GM18517 (cell line): ENCODE data around the gene FN3KRP.

ENCODE experiments used
- ATAC-seq: cut with Tn5 transposase; IDR thresholded peaks from one replicate; pipeline ENCODE4 v1.9.1; 2021; ENCODE audit warnings: mild to moderate bottlenecking, moderate library complexity; ENCODE audit not compliant: unreplicated experiment

The FN3KRP gene

DNA sequence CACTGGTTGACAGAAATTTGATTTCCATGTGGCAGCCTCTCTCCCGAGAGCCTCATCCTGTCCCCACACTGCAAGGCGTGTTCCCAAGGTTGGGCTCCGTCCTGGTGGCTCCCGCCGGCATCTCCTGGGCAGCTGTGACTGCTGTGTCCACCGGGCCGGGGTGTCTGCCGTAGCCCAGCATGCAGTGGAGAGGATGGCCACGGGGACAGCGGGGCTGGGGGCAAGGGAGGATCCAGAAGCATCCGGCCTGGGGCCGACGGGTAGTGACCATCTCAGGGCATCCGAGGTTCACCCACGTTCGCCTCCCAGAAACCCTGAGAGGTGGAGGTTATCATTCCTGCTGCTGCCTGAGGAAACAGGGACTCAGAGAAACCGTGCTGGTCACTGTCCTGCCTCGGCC, 10.8 kb upstream of the FN3KRP start:
- no peak for ATAC-seq

DNA sequence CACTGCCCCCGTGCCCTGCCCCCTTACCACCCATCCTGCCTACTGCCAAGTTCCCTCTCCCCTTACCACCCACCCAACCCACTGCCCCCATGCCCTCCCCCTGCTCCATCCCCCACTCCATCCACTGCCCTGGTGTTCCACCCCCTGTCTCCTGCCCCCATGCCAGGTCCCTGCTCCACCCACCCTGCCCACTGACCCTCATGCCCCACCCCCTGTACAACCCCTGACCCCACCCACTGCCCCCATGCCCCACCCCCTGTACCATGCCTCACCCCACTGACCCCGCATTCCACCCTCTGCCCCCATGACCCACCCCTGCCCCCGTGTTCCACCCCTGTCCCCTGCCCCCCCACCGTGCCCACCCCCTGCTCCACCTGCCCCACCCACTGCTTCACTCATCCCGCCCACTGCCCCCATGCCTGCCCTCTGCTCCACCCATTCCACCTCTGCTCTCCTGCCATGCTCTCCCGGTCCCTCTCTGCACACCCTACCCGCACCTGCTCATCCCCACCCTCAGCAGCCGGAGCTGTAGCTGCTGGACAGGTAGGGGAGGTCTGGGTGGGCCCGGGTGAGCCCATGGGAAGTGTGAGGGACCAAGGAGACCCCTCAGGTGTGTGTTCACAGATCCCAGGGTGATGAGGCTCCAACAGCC, 7.4 kb upstream of the FN3KRP start:
- ATAC-seq = no peak

DNA sequence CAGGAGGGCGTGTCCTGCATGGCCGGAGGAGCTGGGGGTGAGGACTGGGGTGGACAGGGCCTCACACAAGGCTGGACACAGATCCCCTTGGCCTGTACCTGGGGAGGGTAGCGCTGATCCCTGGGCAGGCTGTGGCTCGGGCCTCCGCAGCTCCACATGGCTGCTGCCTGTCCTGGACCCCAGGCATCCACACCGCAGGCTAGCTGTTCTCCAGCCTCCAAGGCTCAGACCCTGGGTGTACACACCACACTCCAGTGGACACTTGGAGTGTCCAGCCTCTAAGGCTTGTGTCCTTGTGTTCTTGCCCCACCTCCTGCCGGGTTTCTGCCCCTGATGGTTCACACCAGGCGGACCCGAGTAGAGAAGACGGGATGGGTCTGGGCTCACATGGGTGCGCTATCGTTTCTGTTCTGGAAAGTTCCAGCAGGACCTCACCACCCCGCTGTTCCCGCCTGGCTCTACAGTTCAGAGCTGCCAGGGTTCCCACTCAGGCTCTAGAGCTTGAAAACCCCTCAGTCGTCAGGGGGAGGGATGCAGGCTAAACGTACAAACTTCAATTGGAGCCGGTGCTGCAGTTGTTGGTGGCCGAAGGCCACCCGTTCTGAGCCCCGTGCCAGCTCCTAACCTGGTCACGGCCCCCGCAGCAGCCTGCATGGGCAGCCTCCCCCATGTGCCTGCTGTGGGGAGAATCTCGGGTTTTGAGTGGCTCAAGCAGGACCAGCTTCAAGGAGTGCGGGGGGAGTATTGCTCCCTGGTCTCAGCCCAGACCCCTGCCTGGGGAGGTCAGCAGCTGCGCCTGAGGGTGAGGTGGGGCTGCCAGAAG, 6.6 kb upstream of the FN3KRP start:
- ATAC-seq = no peak

DNA sequence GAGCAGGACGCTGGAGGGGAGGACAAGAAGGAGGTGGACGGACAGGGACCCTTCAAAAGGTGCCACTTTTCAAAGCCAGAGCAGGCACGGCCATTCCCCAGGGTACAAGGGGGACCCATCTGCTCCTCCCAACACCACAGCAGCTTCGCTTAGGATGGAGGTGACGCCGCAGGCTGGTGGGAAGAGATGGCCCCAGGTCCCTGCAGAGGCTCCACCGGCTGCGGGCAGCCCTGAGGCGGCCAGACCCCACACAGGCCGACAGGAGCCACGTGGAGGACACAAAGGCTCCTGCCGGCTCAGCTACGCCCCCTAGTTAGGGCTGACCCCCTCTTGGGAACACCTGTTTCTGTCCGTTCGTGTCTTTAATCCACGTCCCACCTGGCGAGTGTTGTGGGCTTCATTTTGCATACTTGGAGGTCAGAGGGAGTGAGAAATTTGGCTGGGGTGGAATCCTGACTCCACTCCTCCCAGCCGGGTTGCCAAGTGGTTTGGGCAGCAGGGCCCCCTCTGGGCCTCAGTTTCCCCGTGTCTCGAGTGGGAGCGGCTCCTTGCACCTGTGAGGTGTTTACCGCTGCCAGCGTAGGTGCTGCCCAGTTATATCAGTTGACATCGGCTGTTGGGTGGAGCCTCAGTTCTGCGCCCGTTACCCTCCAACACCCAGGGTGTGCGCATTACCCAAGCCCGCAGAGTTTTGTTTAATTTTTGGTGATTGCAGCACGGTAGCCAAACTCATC, 5.8 kb upstream of the FN3KRP start:
- ATAC-seq = no peak

DNA sequence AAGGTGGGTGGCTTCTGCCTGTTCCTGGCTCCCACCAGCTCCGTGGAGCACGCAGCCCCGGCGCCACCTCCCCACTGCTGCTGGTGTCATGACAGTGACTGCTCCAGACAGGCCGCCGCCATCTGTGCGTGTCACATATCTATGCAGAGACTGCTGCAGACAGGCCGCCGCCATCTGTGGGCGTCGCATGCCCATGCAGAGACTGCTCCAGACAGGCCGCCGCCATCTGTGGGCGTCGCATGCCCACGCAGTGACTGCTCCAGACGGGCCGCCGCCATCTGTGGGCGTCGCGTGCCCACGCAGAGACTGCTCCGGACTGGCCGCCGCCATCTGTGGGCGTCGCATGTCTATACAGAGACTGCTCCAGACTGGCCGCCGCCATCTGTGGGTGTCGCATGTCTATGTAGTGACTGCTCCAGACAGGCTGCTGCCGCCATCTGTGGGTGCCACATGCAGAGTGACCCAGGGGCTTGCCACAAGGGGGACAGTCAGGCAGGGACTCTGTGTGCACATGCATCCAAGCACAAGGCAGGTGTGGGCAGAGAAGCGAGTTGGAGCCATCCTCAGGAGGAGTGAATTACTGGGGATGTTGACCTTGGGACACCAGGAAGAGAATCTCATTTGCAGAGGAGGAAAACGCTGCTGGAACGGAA, 3.3 kb upstream of the FN3KRP start:
- ATAC-seq = no peak

DNA sequence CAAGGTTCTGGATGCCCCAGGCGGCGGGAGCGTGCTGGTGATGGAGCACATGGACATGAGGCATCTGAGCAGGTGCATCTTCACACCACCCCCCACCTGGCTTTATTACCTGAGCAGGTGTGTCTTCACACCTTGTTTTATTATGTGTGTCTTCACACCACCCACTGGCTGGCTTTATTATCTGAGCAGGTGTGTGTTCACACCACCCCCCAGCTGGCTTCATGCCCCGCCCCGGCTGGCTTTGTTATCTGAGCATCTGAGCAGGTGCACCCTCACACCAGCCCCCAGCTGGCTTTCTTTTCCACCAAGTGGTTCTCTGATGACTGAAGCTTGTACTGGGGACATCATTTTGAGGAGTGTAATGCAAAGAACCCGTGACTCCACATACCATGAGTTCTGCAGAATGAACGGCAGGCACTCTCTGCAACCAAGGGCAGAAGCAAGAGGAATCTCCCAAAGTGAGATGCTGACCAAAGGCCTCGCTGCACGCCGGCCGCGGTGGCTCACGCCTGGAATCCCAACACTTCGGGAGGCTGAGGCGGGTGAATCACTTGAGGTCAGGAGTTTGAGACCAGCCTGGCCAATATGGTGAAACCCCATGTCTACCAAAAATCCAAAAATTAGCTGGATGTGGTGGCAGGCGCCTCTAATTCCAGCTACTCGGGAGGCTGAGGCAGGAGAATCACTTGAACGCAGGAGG, 2.6 kb downstream of the FN3KRP start:
- no peak for ATAC-seq

DNA sequence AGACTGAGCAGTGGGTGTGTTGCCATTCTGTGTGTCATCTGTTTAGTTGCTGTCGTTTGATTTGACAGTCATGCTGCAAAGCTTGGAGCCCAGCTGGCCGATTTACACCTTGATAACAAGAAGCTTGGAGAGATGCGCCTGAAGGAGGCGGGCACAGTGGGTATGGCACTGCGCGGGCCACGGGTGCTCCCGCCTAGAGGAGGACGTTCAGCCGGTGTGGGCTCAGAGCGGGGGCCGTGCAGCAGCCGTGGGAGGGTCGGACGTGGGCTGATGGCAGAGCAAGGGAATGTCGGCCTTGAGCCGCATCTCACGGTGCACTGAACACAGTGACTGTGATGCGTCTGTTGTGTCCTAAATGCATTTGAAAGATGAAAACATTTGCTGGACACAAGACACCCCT, 3.7 kb downstream of the FN3KRP start:
- ATAC-seq = no peak

DNA sequence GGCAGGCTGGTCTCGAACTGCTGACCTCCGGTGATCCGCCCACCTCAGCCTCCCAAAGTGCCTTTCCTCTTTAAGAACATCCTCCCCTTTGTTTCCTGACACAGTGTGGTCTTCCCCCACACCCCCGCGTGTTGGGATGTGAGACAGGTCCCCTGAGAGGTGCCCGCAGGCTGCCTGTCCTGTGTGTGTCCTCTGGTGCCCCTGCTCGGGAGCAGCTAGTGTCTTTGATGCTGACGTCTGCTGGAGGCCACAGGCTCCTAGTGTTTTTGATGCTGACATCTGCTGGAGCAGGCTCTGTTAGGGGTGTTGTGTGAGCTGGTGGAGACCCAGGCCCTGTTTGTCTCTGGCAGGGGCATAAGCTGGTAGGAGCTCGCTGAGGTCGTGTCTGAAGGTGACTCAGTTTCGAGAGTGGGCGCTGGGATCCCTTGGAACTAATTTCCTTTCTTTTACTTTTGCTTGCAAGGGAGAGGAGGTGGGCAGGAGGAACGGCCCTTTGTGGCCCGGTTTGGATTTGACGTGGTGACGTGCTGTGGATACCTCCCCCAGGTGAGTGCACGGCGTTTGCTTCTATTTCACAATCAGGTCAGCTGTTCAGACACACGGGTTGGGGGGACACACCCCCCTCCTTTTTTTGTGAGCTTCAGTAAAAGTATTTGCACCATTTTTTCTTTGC, 6.0 kb downstream of the FN3KRP start:
- ATAC-seq = no peak

DNA sequence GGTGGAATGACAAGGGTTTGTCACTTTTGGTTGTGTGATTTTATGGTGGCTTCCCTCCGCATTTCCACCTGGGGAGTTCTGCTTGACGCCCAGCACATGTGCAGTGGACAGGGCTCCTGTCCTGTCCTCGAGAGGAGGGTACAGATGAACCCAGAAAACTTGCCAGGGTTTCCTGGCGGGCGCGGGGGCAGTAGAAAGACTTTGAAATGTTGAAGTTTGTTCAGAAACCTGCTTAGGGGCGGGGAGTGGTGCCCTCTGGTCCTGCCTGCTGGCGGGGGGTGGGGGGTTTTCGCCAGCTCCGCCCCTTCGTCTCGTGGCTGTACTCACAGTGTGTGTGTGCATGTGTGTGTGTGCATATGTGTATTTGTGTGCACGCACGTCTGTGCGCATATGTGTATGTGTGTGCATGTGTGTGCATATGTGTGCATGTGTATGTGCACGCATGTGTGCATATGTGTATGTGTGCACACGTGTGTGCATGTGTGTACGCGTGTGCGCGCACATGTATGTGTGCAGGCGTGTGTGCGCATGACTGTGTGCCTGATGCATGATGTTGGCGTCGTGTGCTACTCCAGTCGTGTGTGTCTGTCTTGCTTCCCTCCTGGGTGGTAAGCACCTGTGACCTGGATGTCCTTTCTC, 6.8 kb downstream of the FN3KRP start:
- no peak for ATAC-seq

DNA sequence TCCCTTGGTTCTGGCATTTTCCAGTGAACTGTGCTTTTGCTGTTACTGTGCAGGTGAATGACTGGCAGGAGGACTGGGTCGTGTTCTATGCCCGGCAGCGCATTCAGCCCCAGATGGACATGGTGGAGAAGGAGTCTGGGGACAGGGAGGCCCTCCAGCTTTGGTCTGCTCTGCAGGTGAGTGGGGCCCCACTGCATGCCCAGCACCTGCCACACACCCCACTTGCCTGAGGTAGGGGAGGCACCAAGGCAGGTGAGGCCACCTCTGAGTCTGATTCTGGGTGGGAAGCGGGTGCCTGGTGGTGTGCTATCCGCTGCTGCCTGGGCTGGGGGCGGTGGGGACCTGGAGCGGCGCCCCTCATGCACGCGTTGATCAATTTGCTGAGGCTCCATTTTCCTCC, 9.9 kb downstream of the FN3KRP start:
- ATAC-seq = no peak

DNA sequence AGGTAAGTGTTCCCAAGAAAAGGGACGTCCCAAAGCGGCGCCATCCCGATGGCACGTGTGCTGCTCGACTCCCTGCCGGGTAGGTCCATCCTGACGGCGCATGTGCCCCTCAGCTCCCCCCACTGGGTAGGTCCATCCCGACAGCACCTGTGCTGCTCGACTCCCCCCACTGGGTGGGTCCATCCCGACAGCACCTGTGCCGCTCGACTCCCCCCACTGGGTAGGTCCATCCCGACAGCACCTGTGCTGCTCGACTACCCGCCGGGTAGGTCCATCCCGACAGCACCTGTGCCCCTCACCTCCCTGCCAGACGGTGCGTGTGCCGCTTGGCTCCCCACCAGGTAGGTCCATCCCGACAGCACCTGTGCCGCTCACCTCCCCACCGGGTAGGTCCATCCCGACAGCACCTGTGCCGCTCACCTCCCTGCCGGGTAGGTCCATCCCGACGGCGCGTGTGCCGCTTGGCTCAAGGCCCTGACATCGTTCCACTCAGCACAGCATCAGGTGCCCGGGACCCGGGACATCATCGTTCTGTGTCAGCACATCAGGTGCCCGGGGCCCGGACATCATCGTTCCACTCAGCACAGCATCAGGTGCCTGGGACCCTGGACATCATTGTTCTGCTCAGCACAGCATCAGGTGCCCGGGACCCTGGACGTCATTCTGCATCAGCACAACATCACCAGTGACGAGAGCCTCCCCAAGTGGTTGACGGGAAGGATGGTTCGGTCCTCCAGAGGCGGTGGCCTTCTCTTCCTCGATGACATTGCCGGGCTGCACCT, 13.2 kb downstream of the FN3KRP start:
- ATAC-seq = no peak

DNA sequence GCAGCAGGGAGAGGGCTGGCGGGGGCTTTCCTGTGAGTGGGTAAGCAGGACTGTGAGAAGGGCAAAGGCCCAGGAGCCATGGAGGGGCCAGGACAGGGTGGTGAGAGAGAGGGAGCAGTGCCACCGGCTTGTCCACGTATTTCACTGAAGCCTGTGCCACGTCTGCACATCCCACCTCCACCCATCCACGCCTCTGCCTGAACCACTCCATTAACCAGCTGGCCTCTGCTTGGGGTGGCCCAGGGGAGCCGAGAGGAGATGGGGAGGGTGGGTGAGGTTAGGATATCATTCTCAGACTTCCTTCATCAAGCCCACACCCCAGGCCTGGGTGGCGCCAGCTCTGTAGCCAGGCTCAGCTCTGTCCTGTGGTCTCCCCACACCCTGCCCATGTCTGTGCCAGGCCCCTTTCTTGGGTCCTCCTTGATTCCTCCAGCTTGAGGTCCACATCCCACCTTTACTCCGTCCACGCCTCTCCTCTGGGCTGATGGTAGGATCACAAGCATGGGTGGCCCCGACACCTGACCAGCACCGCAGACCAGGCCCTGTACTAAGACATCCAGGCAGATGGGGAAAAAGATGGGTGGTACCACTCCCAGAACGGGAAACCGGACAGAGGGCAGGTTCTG, 15.7 kb downstream of the FN3KRP start:
- ATAC-seq = no peak

DNA sequence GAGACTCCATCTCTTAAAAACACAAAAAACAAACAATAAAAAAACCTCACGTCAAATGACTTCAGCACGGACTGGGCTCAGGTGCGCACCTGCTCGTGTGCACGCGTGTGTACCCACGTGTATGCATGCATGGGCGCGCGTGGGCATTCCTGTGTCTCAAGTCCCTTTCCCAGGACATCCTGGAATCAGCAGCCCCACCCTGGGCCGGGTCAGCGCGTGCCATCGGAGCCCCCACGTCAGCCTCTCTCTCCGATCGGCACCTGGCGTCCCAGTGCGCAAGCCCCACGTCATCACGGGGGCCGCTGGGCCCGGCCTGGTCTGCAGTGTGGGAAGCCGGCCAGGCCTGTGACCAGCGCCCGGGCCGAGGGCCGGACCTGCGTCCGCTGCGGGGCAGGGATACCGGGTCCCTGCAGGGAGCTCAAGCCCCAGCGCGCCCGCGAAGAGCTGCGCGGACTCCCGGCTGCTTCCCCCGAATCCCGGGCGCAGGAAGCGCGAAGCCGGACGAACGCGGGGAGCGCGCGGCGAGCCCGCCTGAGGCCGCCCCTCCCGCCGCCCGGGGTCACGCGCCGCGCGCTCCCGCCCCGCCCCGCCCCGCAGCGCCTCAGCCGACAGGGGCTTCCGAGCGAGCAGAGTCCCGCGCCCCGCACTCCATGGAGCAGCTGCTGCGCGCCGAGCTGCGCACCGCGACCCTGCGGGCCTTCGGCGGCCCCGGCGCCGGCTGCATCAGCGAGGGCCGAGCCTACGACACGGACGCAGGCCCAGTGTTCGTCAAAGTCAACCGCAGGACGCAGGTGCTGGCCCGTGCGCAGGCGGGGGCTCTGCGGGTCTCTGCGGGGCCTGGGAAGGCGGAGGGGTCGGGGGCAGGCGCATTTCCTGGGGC, 18.7 kb downstream of the FN3KRP start, which contains the start of gene FN3K:
TSS of gene FN3K (plus strand) at position 629 of the 880 bp plus-strand sequence. CDS start at position 651, 22 bp downstream.
- no peak for ATAC-seq

DNA sequence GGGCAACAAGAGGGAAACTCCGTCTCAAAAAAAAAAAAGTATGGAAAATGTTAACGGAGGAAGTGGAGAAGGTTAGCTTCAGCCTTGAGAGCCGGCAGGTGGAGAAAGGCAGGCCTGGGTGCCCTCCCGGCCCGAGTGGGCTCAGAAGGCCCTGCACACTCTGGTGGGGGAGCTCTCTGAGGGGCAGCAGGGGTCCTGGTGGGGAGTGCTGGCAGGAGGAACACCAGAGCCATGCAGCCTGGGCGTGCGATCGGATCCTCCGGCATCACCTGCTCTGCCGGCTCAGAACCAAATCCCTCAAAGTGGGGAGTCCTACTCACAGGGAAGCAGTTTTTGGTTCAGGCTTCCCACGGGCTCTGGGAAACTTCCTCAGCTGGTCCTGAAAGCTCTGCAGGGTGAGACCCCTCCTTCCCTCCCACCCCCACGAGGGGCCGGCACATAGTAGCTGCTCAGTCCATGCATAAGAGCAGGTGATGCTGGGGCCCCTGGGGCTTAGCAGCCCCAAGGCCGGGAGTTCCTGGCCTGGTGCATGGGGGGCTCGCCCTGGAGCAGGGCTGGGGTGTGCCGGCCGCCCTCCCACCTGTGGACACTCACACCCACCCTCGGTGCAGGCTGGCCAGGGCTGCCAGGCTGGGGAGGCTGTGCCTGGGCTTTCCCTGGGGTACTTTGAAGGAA, 20.1 kb downstream of the FN3KRP start:
- no peak for ATAC-seq

DNA sequence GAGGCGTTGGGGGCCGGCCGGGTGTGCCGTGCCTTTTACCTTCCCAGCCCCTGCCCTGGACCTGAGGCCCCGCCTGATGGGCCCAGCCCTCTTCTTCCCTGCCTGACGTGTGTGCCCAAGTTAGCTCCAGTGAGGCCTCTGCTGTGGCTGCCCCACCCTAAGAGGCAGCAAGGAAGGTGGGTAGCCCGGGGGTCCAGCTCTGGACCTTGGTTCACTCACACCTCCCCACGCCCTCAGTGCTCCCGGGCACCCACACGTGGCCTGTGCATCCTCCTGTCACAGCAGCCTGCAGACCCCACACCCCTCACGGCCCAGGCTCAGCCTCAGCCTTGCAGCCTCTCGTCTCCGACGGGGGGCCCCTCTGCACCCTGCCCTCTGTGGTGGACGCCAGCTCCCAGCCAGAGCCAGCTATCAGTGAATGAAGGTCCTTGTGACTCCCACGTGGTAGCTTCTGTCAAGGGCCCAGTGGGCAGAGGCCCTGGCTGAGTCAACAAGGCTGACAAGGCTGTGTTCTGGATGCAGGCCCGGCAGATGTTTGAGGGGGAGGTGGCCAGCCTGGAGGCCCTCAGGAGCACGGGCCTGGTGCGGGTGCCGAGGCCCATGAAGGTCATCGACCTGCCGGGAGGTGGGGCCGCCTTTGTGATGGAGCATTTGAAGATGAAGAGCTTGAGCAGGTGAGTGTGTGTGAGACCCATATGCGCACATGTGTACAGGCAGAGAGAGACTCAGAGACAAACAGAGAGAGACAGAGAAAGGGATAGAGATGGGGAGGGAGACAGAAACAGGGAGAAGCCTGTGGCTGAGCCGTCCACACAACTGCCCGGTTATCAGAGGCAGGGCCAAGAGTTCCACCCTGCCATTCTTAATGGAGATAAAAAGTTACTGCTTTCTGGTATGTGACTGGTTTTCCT, 21.7 kb downstream of the FN3KRP start:
- no peak for ATAC-seq
